Transverse colon (tissue), 4 donors: ENCODE data around the gene STPG1. TPM values are rescaled to one million over a fixed set of nuclear protein-coding genes. Genes with fewer than 3 reads are reported as not detected.

ENCODE experiments used
- DNase-seq: peaks from one replicate; pipeline ENCODE4 v3.0.0-alpha.2; 2019
- H3K27ac ChIP-seq, 4 donors: fragments of 200-600 bp; sonication (generic); 2 replicates each; pipeline ENCODE4 v1.5.1; 2016 to 2018; ENCODE audit warnings: inconsistent platforms in 4 of 4
- H3K27me3 ChIP-seq: fragments of 200-600 bp; sonication (generic); 2 replicates; pipeline ENCODE4 v1.5.1; 2017; ENCODE audit warnings: inconsistent platforms
- H3K36me3 ChIP-seq, 4 donors: fragments of 200-600 bp; sonication (generic); 2 replicates each; pipeline ENCODE4 v1.5.1; 2017 to 2019; ENCODE audit warnings: inconsistent platforms in 4 of 4
- H3K4me1 ChIP-seq, 4 donors: fragments of 200-600 bp; sonication (generic); 2 replicates each; pipeline ENCODE4 v1.5.1; 2017 to 2020; ENCODE audit warnings: inconsistent platforms in 4 of 4
- H3K4me3 ChIP-seq, 4 donors: fragments of 200-600 bp; sonication (generic); 1 replicate in 1 of 4; 2 replicates in 3 of 4; pipeline versions ENCODE4 v1.5.1 to v1.6.1; 2017 to 2019; ENCODE audit warnings: inconsistent platforms in 4 of 4
- H3K9me3 ChIP-seq, 2 donors: fragments of 200-600 bp; sonication (generic); 2 replicates each; pipeline ENCODE4 v1.5.1; 2017 to 2019; ENCODE audit warnings: inconsistent platforms in 2 of 2
- EP300 ChIP-seq: sonication (generic); formaldehyde crosslinking; IDR thresholded peaks from one replicate; pipeline ENCODE4 v1.6.1; 2017; ENCODE audit warnings: antibody characterized with exemption, low read depth
- POLR2A ChIP-seq: fragments of 450-650 bp; IDR thresholded peaks from one replicate; pipeline ENCODE4 v1.6.1; 2016; ENCODE audit warnings: antibody characterized with exemption, mild to moderate bottlenecking, moderate library complexity
- POLR2AphosphoS5 ChIP-seq, 3 donors: sonication (generic); formaldehyde crosslinking; IDR thresholded peaks; one replicate each; pipeline ENCODE4 v1.6.1; 2016; ENCODE audit warnings: antibody characterized with exemption in 3 of 3
- WGBS, 2 donors: methylation state at CpG; one replicate each; pipeline ENCODE4 v1.1.5; 2018; ENCODE audit warnings: low coverage in 1 of 2; 5-methylcytosine and 5-hydroxymethylcytosine counted together
- in situ Hi-C, 4 donors: fragments of 200-750 bp; cut with MboI; loops; one replicate each; pipeline versions ENCODE4 v1.15.0 to v1.15.1; 2017; ENCODE audit warnings: low sequenced_read_pairs in 3 of 4, low pct_ligation_motif_present in 1 of 4, low pct_unique_long_range_greater_than_20kb in 1 of 4
- intact Hi-C: fragments of 100-400 bp; cut with DNase I; formaldehyde crosslinking; loops from one replicate; pipeline ENCODE4 v1.15.1; 2023; ENCODE audit warnings: low total_unique reads
- total RNA-seq, 4 donors: library from RNA; depleted of rRNA; stranded (reverse); fragments of >200 nt; gene quantifications; one replicate each; pipeline ENCODE4 v1.1.0, GENCODE V29; 2016
- TF ChIP-seq, protein P1 (sequence below), 5 experiments: fragments of 200-600 bp in 3 of 5; fragments of 450-650 bp in 2 of 5; sonication (generic) in 3 of 5; IDR thresholded peaks; 1 replicate in 2 of 5; 2 replicates in 3 of 5; pipeline ENCODE4 v1.5.1; 2016 to 2017; ENCODE audit warnings: antibody characterized with exemption in 5 of 5, inconsistent platforms in 3 of 5, mild to moderate bottlenecking in 2 of 5, moderate library complexity in 1 of 5

The STPG1 gene
- total RNA-seq, 4 donors from 2014 or later = 4.6 to 33.7 (median 23.3) TPM

DNA sequence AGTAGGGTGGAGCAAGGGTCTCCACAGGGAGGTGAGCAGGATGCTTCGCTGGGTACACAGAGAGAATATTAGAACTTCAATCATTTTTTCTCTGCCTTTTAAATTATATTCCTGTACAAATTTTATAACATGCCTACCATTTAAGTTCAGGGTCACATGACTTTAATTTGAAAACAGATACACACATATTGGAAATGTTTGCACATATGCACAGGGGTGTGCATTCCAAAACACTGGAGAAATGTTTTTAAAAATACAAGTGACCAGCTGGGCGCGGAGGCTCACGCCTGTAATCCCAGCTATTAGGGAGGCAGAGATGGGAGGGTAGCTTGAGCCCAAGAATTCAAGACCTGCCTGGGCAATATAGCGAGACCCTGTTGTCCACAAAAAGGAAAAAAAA, 41.7 kb upstream of the STPG1 start:
- no peak for DNase-seq
- Histone ChIP-seq H3K4me3 (no peak overlapping the region), H3K9me3 (no peaks in the 10 kb centered on the region), H3K36me3 (peaks cover 0 to 39% (median 3%) of the 10 kb centered on the region in 4 donors), H3K27ac (no peak overlapping the region), H3K27me3 (no peaks in the 10 kb centered on the region), H3K4me1 (no peaks in the 10 kb centered on the region)
- in situ Hi-C loops = no loop called here
- 89 to 99% methylated on average over 2 to 5 of the region's 5 CpGs for WGBS, 2 donors
- intact Hi-C loops = no loop called here
- TF ChIP-seq EP300 (no peak), POLR2AphosphoS5 (IDR thresholded peaks at IDR 0.05) (no peak), POLR2A (no peak)
- TF ChIP-seq, protein P1, sequence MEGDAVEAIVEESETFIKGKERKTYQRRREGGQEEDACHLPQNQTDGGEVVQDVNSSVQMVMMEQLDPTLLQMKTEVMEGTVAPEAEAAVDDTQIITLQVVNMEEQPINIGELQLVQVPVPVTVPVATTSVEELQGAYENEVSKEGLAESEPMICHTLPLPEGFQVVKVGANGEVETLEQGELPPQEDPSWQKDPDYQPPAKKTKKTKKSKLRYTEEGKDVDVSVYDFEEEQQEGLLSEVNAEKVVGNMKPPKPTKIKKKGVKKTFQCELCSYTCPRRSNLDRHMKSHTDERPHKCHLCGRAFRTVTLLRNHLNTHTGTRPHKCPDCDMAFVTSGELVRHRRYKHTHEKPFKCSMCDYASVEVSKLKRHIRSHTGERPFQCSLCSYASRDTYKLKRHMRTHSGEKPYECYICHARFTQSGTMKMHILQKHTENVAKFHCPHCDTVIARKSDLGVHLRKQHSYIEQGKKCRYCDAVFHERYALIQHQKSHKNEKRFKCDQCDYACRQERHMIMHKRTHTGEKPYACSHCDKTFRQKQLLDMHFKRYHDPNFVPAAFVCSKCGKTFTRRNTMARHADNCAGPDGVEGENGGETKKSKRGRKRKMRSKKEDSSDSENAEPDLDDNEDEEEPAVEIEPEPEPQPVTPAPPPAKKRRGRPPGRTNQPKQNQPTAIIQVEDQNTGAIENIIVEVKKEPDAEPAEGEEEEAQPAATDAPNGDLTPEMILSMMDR (IDR thresholded peaks at IDR 0.05) = no peak

DNA sequence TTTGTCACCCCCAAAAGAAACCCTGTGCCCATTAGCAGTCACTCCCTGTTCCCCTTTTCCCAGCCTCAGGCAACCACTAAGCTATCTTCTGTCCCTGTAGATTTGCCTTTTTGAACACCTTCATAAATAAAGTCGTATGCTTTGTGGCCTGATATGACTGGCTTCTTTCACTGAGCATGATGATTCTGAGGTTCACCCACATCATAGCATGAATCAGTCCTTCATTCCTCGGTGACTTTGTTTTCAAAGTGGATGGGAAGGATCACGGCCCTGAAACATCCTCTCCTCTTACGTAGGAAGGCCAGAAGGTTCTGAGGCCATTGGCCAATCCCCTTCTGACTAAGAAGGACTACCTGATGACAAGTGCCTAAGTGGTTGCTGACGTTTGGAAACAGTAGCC, 41.1 kb upstream of the STPG1 start:
- no peak for DNase-seq
- Histone ChIP-seq H3K4me1 (no peaks in the 10 kb centered on the region), H3K9me3 (no peaks in the 10 kb centered on the region), H3K27me3 (no peaks in the 10 kb centered on the region), H3K36me3 (peaks cover 0 to 41% (median 2%) of the 10 kb centered on the region in 4 donors), H3K27ac (no peak overlapping the region), H3K4me3 (no peak overlapping the region)
- intact Hi-C loops (no loop called here), in situ Hi-C loops (no loop called here)
- 83 to 85% methylated on average over 1 to 5 of the region's 5 CpGs for WGBS, 2 donors
- TF ChIP-seq POLR2A = no peak
- TF ChIP-seq EP300 = no peak
- TF ChIP-seq POLR2AphosphoS5 (IDR thresholded peaks at IDR 0.05) = no peak
- TF ChIP-seq, protein P1 (IDR thresholded peaks at IDR 0.05) = no peak

DNA sequence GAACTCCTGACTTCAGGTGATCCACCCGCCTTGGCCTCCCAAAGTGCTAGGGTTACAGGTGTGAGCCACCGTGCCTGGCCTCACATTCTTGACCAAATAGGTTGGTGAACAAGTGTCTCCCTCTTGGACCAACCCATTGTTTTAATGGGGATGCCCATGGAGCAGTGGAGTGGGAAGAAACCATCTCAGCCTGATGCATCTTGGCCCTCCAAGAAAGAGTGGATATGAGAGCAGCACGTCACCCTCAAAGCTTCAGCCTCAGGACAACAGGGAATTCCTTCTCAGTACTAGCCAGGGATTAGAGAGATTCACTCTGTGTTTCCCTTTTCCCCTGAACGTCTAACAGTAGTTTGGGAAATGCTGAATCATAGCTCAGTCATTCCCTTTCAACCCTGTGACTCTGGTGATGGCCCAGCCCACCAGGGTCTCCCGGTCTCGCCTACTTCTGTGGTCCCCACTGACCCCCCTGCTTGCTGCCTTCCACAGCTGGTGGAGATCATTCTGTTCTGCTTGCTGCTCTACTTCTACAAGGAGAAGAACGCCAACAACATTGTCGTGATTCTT, 39.4 kb upstream of the STPG1 start:
- TF ChIP-seq POLR2A (no peak), POLR2AphosphoS5 (IDR thresholded peaks at IDR 0.05) (no peak), EP300 (no peak)
- TF ChIP-seq, protein P1 (IDR thresholded peaks at IDR 0.05) = no peak
- H3K9me3 ChIP-seq = no peaks in the 10 kb centered on the region
- H3K27me3 ChIP-seq = no peaks in the 10 kb centered on the region
- intact Hi-C loops = no loop called here
- H3K4me3 ChIP-seq = no peak overlapping the region
- WGBS, 2 donors = 82 to 83% methylated on average over 2 to 8 of the region's 8 CpGs
- DNase-seq = no peak
- H3K27ac ChIP-seq = no peak overlapping the region
- no peaks in the 10 kb centered on the region for H3K4me1 ChIP-seq
- peaks cover 0 to 45% (median 5%) of the 10 kb centered on the region in 4 donors for H3K36me3 ChIP-seq
- in situ Hi-C loops = no loop called here

DNA sequence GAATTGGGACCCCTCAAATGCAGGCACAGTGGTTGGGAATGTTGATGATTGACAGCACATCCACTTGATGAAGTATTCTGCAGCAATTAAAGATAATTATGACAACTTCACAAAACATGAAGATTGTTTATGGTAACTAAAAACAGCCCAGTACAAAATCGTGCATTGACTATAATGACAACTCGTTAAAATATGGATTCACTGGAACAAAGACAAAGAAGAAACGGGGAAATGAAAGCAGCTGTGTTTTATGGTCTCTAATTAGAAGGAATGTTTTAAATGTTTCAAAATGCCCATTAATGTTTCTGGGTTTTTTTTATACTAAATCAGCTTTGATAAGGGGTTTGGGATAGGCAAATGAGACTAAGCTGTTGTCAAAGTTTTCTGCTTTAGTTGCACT, 38.2 kb upstream of the STPG1 start:
- TF ChIP-seq POLR2AphosphoS5 (IDR thresholded peaks at IDR 0.05) (no peak), EP300 (no peak), POLR2A (no peak)
- TF ChIP-seq, protein P1 (IDR thresholded peaks at IDR 0.05) = no peak
- Histone ChIP-seq H3K27me3 (no peaks in the 10 kb centered on the region), H3K36me3 (peaks cover 0 to 38% (median 5%) of the 10 kb centered on the region in 4 donors), H3K4me3 (no peak overlapping the region), H3K9me3 (no peaks in the 10 kb centered on the region), H3K27ac (no peak overlapping the region), H3K4me1 (no peaks in the 10 kb centered on the region)
- WGBS, 2 donors = 63 to 71% methylated on average over 3 of the region's 3 CpGs
- DNase-seq = no peak
- in situ Hi-C loops = no loop called here
- intact Hi-C loops = no loop called here
